A549 (cell line): ENCODE measurements around the gene HNRNPM.

Experiments
- POLR2A ChIP-seq: IDR thresholded peaks from 2 replicates; pipeline ENCODE4 v1.6.1; 2012; ENCODE audit warnings: mild to moderate bottlenecking, low read length
- TF ChIP-seq, protein P1 (sequence below): fragments of >200 bp; sonication (Bioruptor Twin); formaldehyde crosslinking; IDR thresholded peaks from 3 replicates; pipeline ENCODE4 v1.5.1; 2016

DNA sequence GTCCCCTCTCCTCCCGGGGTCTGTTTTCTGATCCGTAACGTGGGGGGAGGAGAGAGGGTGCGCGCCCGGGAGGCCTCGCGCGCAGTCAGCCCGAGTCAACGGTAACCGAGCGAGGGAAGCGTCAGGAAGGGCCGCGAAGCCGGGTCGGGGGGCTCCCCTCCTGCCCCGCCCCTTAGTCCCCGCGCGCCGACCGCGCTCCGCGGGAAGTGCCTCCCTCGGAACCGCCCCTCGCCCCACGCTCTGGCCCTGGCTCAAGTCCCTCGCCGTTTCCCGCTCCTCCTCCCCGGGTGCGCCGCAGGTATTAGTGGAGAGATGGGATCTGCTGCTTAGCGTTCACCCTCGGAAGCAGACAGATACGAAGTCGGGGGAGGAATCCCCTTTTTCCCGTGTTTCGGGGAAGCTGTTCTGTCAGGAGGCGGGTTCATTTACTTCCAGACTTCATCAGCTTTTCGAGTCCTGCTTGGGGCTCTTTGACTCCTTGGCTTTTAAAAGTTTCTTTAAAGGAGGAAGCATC is 770 bp downstream of the HNRNPM start:
- TF ChIP-seq, protein P1, sequence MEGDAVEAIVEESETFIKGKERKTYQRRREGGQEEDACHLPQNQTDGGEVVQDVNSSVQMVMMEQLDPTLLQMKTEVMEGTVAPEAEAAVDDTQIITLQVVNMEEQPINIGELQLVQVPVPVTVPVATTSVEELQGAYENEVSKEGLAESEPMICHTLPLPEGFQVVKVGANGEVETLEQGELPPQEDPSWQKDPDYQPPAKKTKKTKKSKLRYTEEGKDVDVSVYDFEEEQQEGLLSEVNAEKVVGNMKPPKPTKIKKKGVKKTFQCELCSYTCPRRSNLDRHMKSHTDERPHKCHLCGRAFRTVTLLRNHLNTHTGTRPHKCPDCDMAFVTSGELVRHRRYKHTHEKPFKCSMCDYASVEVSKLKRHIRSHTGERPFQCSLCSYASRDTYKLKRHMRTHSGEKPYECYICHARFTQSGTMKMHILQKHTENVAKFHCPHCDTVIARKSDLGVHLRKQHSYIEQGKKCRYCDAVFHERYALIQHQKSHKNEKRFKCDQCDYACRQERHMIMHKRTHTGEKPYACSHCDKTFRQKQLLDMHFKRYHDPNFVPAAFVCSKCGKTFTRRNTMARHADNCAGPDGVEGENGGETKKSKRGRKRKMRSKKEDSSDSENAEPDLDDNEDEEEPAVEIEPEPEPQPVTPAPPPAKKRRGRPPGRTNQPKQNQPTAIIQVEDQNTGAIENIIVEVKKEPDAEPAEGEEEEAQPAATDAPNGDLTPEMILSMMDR = no peak
- TF ChIP-seq POLR2A = no peak
